GM12878 (cell line): Measurements from ENCODE around the gene PCYOX1L. TPM values are rescaled to one million over a fixed set of nuclear protein-coding genes. Genes with fewer than 3 reads are reported as not detected.

Experiments
- BACH1 ChIP-seq: fragments of 450-650 bp; IDR thresholded peaks from 2 replicates; pipeline ENCODE4 v1.6.1; 2017; ENCODE audit warnings: mild to moderate bottlenecking, borderline replicate concordance
- ETV6 ChIP-seq, 2 experiments: fragments of 450-650 bp in 1 of 2; IDR thresholded peaks in 1 of 2; conservative IDR thresholded peaks in 1 of 2; 2 replicates each; pipeline ENCODE4 v1.6.1; 2014; ENCODE audit warnings: antibody characterized with exemption in 1 of 2, borderline replicate concordance in 1 of 2, low read depth in 1 of 2, mild to moderate bottlenecking in 1 of 2, moderate library complexity in 1 of 2
- FOXK2 ChIP-seq: fragments of 450-650 bp; IDR thresholded peaks from 2 replicates; pipeline ENCODE4 v1.6.1; 2017; ENCODE audit warnings: mild to moderate bottlenecking, moderate library complexity
- HDAC2 ChIP-seq: fragments of 200-600 bp; sonication (generic); IDR thresholded peaks from 2 replicates; pipeline ENCODE4 v1.6.1; 2017
- HDGF ChIP-seq: fragments of 450-650 bp; IDR thresholded peaks from 2 replicates; pipeline ENCODE4 v1.6.1; 2016; ENCODE audit warnings: antibody characterized with exemption
- IKZF1 ChIP-seq: fragments of 450-650 bp; conservative IDR thresholded peaks from 2 replicates; pipeline ENCODE4 v1.6.1; 2017; ENCODE audit warnings: antibody characterized with exemption, mild to moderate bottlenecking
- JUND ChIP-seq: IDR thresholded peaks from 2 replicates; pipeline ENCODE4 v1.6.1; 2012; ENCODE audit warnings: low read depth, mild to moderate bottlenecking, low read length, improper control_type of control experiment, moderate library complexity
- KLF5 ChIP-seq: fragments of 450-650 bp; IDR thresholded peaks from 2 replicates; pipeline ENCODE4 v1.6.1; 2014; ENCODE audit warnings: mild to moderate bottlenecking; ENCODE audit not compliant: partially characterized antibody
- NR2C1 ChIP-seq: fragments of 450-650 bp; IDR thresholded peaks from 2 replicates; pipeline ENCODE4 v1.6.1; 2017; ENCODE audit warnings: antibody characterized with exemption, mild to moderate bottlenecking, moderate library complexity
- PAX5 ChIP-seq: IDR thresholded peaks from 2 replicates; pipeline ENCODE4 v1.6.1; 2011; ENCODE audit warnings: low read depth, low read length, borderline replicate concordance
- RCOR1 ChIP-seq: conservative IDR thresholded peaks from 2 replicates; pipeline ENCODE4 v1.6.1; 2012; ENCODE audit warnings: low read depth, low read length, improper control_type of control experiment
- RFX5 ChIP-seq: IDR thresholded peaks from 2 replicates; pipeline ENCODE4 v1.6.1; 2011; ENCODE audit warnings: low read depth, low read length, improper control_type of control experiment
- SPI1 ChIP-seq: IDR thresholded peaks from 2 replicates; pipeline ENCODE4 v1.6.1; 2011; ENCODE audit warnings: low read depth, mild to moderate bottlenecking, low read length, moderate library complexity, borderline replicate concordance; ENCODE audit not compliant: insufficient read depth
- STAT1 ChIP-seq: fragments of 450-650 bp; conservative IDR thresholded peaks from 2 replicates; pipeline ENCODE4 v1.6.1; 2014; ENCODE audit warnings: antibody characterized with exemption, mild to moderate bottlenecking
- STAT3 ChIP-seq: IDR thresholded peaks from 2 replicates; pipeline ENCODE4 v1.6.1; 2011; ENCODE audit warnings: low read depth, low read length, improper control_type of control experiment
- ZNF207 ChIP-seq: fragments of 450-650 bp; IDR thresholded peaks from 2 replicates; pipeline ENCODE4 v1.6.1; 2014; ENCODE audit warnings: antibody characterized with exemption, mild to moderate bottlenecking, borderline replicate concordance
- ZNF217 ChIP-seq: fragments of 450-650 bp; IDR thresholded peaks from 2 replicates; pipeline ENCODE4 v1.6.1; 2017; ENCODE audit warnings: antibody characterized with exemption, mild to moderate bottlenecking
- polyA plus RNA-seq, 11 experiments: library from polyadenylated mRNA; depleted of rRNA in 4 of 11; unstranded in 6 of 11; stranded (reverse) in 5 of 11; fragments of >200 nt; fragmentation: Nextera tagmentation in 4 of 11; fragmentation: Illumina TruSeq in 1 of 11; extraction: Ambion mirVana in 4 of 11; extraction: Trizol in 1 of 11; gene quantifications; 1 replicate in 1 of 11; 2 replicates in 10 of 11; pipeline versions ENCODE4 v1.2.1 to v1.2.3, GENCODE V29; 2011 to 2016; ENCODE audit warnings: inconsistent platforms in 2 of 11, missing spikeins in 2 of 11, low read depth in 1 of 11
- total RNA-seq, 4 experiments: library from RNA; depleted of rRNA in 3 of 4; stranded (reverse); fragments of >200 nt in 3 of 4; fragmentation: Illumina TruSeq in 1 of 4; extraction: Trizol in 1 of 4; gene quantifications; 2 replicates each; pipeline versions ENCODE4 v1.2.1 to v1.2.3, GENCODE V29; 2013 to 2021
- TF ChIP-seq, protein P1 (sequence below): fragments of 450-650 bp; IDR thresholded peaks from 2 replicates; pipeline ENCODE4 v1.6.1; 2017; ENCODE audit warnings: mild to moderate bottlenecking, low read depth, inconsistent platforms; ENCODE audit not compliant: poor library complexity, severe bottlenecking
- TF ChIP-seq, protein P2 (sequence below): IDR thresholded peaks from 2 replicates; pipeline ENCODE4 v1.6.1; 2012; ENCODE audit warnings: low read depth, low read length, improper control_type of control experiment
- TF ChIP-seq, protein P3 (sequence below): fragments of 450-650 bp; conservative IDR thresholded peaks from 2 replicates; pipeline ENCODE4 v1.6.1; 2017; ENCODE audit warnings: mild to moderate bottlenecking, moderate library complexity
- TF ChIP-seq, protein P4 (sequence below): IDR thresholded peaks from 2 replicates; pipeline ENCODE4 v1.6.1; 2011; ENCODE audit warnings: borderline replicate concordance, low read depth, mild to moderate bottlenecking, moderate library complexity, mixed read lengths, low read length; ENCODE audit not compliant: insufficient read depth; ENCODE audit errors: extremely low read length
- TF ChIP-seq, protein P5 (sequence below): fragments of 450-650 bp; IDR thresholded peaks from 2 replicates; pipeline ENCODE4 v1.6.1; 2014; ENCODE audit warnings: mild to moderate bottlenecking

Gene PCYOX1L
- total and polyA plus RNA-seq, 10 of the 15 experiments (the other 5 are each of a cell fraction or from before 2014, with no cell fraction given) = 2.9 to 17.0 (median 12.9) TPM

DNA sequence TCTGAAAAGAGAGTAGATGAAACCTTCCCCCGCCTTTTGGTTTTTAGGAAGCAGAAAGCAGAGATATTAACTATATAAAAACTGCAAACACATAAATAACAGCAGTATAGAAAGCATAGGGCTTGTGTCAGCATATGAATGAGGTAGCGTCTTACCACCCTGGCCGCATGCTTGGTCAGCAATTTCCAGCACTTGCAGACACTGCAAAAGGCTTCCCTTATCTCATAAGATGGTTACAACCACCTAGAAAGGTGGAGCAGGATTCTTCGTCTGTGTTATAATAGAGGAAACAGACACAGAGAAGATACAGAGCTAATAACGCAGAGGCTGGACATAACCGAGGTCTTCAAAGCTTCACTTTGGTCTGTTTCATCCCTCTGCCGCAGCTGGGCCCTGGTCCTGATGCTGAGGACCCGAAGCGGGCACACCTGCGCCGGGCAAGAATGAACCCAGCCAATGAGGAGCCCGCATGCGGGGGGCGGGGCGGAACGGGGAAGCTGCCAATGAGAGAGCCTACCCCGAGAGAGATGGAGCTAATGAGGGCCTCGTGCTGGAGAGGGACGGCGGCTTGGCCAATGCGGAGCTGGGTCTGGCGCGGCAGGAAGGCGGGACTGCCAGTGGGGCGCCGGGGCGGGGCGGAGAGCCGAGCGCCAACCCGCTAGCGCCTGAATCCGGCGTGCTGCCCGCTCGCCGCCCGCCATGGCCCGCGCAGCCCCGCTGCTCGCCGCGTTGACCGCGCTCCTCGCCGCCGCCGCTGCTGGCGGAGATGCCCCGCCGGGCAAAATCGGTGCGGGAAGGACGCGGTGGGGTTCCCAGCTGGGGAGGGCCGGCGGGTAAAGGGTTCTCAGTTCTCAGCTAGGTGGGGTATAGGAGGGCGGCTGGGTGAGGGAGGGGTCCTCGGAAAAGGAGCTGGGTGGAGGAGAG, at the start of gene PCYOX1L (continued):
- TF ChIP-seq, protein P1, sequence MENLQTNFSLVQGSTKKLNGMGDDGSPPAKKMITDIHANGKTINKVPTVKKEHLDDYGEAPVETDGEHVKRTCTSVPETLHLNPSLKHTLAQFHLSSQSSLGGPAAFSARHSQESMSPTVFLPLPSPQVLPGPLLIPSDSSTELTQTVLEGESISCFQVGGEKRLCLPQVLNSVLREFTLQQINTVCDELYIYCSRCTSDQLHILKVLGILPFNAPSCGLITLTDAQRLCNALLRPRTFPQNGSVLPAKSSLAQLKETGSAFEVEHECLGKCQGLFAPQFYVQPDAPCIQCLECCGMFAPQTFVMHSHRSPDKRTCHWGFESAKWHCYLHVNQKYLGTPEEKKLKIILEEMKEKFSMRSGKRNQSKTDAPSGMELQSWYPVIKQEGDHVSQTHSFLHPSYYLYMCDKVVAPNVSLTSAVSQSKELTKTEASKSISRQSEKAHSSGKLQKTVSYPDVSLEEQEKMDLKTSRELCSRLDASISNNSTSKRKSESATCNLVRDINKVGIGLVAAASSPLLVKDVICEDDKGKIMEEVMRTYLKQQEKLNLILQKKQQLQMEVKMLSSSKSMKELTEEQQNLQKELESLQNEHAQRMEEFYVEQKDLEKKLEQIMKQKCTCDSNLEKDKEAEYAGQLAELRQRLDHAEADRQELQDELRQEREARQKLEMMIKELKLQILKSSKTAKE = peak; percentile 36
- peak; percentile 96 for TF ChIP-seq FOXK2
- TF ChIP-seq, protein P2, sequence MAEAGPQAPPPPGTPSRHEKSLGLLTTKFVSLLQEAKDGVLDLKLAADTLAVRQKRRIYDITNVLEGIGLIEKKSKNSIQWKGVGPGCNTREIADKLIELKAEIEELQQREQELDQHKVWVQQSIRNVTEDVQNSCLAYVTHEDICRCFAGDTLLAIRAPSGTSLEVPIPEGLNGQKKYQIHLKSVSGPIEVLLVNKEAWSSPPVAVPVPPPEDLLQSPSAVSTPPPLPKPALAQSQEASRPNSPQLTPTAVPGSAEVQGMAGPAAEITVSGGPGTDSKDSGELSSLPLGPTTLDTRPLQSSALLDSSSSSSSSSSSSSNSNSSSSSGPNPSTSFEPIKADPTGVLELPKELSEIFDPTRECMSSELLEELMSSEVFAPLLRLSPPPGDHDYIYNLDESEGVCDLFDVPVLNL = no peak; the same call in 1 of the 2 replicates
- TF ChIP-seq ZNF207 = 0 out of 2 replicates have a peak, but pooled peaks have one; percentile 52
- TF ChIP-seq ETV6 (conservative IDR thresholded peaks at IDR 0.05 in 1 of 2, IDR thresholded peaks at IDR 0.05 in 1 of 2; ENCODE audit: borderline replicate concordance in 1 of 2, low read depth in 1 of 2) = no peak
- no peak for TF ChIP-seq RCOR1
- TF ChIP-seq STAT3 = no peak
- no peak for TF ChIP-seq NR2C1
- TF ChIP-seq, protein P3, sequence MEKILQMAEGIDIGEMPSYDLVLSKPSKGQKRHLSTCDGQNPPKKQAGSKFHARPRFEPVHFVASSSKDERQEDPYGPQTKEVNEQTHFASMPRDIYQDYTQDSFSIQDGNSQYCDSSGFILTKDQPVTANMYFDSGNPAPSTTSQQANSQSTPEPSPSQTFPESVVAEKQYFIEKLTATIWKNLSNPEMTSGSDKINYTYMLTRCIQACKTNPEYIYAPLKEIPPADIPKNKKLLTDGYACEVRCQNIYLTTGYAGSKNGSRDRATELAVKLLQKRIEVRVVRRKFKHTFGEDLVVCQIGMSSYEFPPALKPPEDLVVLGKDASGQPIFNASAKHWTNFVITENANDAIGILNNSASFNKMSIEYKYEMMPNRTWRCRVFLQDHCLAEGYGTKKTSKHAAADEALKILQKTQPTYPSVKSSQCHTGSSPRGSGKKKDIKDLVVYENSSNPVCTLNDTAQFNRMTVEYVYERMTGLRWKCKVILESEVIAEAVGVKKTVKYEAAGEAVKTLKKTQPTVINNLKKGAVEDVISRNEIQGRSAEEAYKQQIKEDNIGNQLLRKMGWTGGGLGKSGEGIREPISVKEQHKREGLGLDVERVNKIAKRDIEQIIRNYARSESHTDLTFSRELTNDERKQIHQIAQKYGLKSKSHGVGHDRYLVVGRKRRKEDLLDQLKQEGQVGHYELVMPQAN = peak; percentile 74
- TF ChIP-seq ZNF217 = no peak
- TF ChIP-seq BACH1 = peak; percentile 66
- TF ChIP-seq RFX5 = 0 out of 2 replicates have a peak, but pooled peaks have one; percentile 42
- TF ChIP-seq HDGF = peak; percentile 68
- TF ChIP-seq HDAC2 = no peak
- TF ChIP-seq IKZF1 = peak; percentile 66
- TF ChIP-seq, protein P4, sequence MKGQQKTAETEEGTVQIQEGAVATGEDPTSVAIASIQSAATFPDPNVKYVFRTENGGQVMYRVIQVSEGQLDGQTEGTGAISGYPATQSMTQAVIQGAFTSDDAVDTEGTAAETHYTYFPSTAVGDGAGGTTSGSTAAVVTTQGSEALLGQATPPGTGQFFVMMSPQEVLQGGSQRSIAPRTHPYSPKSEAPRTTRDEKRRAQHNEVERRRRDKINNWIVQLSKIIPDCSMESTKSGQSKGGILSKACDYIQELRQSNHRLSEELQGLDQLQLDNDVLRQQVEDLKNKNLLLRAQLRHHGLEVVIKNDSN = peak; percentile 21
- TF ChIP-seq STAT1 = peak; percentile 60; the same call in 1 of the 2 replicates
- TF ChIP-seq, protein P5, sequence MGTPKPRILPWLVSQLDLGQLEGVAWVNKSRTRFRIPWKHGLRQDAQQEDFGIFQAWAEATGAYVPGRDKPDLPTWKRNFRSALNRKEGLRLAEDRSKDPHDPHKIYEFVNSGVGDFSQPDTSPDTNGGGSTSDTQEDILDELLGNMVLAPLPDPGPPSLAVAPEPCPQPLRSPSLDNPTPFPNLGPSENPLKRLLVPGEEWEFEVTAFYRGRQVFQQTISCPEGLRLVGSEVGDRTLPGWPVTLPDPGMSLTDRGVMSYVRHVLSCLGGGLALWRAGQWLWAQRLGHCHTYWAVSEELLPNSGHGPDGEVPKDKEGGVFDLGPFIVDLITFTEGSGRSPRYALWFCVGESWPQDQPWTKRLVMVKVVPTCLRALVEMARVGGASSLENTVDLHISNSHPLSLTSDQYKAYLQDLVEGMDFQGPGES = peak; percentile 93
- TF ChIP-seq JUND = peak; percentile 90; the same call in 1 of the 2 replicates
- TF ChIP-seq SPI1 = no peak
- TF ChIP-seq PAX5 = 0 out of 2 replicates have a peak, but pooled peaks have one; percentile 8
- peak; percentile 98 for TF ChIP-seq KLF5
